Measurements from ENCODE around the gene STK39. TPM values are rescaled to one million over a fixed set of nuclear protein-coding genes. Genes with fewer than 3 reads are reported as not detected.

Gene STK39
- polyA plus RNA-seq, 1 donor from 2014 or later: 9.5 TPM

DNA sequence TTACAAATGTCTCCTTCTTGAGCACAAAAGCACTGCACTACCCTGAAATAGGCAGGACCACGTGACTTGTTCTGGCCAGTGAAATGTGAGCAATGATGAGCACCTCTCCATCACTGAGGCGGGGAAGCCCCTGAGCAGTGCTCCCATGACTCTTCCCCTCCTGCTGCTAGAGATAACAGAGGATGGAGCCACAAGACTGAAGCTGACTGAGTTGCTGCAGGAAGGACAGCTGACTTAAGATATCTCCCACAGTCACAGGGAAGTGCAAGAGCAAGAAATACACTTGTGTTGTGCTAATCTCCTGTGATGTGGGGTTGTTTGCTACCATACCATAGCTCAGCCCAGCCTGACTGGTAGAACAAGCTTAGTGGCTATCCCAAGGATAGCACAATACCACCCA is 38.7 kb downstream of the STK39 start:
- Histone ChIP-seq H3K27ac (ENCODE audit: low read length) (no peak overlapping the region), H3K9me3 (ENCODE audit: low read length) (no peaks in the 10 kb centered on the region), H2AFZ (ENCODE audit: low read depth, low read length) (no peak overlapping the region), H3K9ac (ENCODE audit: low read length) (no peak overlapping the region), H3K79me2 (replicated peaks; ENCODE audit: insufficient read depth, low read length) (no peaks in the 10 kb centered on the region), H3K36me3 (ENCODE audit: insufficient read depth, low read length) (no peaks in the 10 kb centered on the region), H4K20me1 (ENCODE audit: insufficient read depth) (no peaks in the 10 kb centered on the region), H3K9me2 (ENCODE audit: insufficient read depth, low read length) (no peaks in the 10 kb centered on the region), H3K27me3 (ENCODE audit: insufficient read depth, low read depth, low read length) (no peaks in the 10 kb centered on the region), H3K4me3 (ENCODE audit: low read length) (no peak overlapping the region), H3K4me2 (ENCODE audit: low read length) (no peak overlapping the region), H3F3A (ENCODE audit: insufficient read depth, low read length, poor library complexity, severe bottlenecking) (no peaks in the 10 kb centered on the region)
- TF ChIP-seq TAF1 (IDR thresholded peaks at IDR 0.05; ENCODE audit: low read depth): no peak
- TF ChIP-seq SMC3 (conservative IDR thresholded peaks at IDR 0.05; ENCODE audit: poor library complexity): no peak
- TF ChIP-seq EP300 (conservative IDR thresholded peaks at IDR 0.05; ENCODE audit: poor library complexity, severe bottlenecking): no peak
- no peak for TF ChIP-seq MXI1 (conservative IDR thresholded peaks at IDR 0.05; ENCODE audit: poor library complexity, severe bottlenecking)
- TF ChIP-seq, protein P1, sequence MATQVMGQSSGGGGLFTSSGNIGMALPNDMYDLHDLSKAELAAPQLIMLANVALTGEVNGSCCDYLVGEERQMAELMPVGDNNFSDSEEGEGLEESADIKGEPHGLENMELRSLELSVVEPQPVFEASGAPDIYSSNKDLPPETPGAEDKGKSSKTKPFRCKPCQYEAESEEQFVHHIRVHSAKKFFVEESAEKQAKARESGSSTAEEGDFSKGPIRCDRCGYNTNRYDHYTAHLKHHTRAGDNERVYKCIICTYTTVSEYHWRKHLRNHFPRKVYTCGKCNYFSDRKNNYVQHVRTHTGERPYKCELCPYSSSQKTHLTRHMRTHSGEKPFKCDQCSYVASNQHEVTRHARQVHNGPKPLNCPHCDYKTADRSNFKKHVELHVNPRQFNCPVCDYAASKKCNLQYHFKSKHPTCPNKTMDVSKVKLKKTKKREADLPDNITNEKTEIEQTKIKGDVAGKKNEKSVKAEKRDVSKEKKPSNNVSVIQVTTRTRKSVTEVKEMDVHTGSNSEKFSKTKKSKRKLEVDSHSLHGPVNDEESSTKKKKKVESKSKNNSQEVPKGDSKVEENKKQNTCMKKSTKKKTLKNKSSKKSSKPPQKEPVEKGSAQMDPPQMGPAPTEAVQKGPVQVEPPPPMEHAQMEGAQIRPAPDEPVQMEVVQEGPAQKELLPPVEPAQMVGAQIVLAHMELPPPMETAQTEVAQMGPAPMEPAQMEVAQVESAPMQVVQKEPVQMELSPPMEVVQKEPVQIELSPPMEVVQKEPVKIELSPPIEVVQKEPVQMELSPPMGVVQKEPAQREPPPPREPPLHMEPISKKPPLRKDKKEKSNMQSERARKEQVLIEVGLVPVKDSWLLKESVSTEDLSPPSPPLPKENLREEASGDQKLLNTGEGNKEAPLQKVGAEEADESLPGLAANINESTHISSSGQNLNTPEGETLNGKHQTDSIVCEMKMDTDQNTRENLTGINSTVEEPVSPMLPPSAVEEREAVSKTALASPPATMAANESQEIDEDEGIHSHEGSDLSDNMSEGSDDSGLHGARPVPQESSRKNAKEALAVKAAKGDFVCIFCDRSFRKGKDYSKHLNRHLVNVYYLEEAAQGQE (IDR thresholded peaks at IDR 0.05; ENCODE audit: borderline replicate concordance): no peak
- TF ChIP-seq RAD21 (conservative IDR thresholded peaks at IDR 0.05): no peak
- no peak for TF ChIP-seq EZH2 (IDR thresholded peaks at IDR 0.05; ENCODE audit: borderline replicate concordance, insufficient read depth, low read length, poor library complexity, severe bottlenecking)
- TF ChIP-seq, protein P2, sequence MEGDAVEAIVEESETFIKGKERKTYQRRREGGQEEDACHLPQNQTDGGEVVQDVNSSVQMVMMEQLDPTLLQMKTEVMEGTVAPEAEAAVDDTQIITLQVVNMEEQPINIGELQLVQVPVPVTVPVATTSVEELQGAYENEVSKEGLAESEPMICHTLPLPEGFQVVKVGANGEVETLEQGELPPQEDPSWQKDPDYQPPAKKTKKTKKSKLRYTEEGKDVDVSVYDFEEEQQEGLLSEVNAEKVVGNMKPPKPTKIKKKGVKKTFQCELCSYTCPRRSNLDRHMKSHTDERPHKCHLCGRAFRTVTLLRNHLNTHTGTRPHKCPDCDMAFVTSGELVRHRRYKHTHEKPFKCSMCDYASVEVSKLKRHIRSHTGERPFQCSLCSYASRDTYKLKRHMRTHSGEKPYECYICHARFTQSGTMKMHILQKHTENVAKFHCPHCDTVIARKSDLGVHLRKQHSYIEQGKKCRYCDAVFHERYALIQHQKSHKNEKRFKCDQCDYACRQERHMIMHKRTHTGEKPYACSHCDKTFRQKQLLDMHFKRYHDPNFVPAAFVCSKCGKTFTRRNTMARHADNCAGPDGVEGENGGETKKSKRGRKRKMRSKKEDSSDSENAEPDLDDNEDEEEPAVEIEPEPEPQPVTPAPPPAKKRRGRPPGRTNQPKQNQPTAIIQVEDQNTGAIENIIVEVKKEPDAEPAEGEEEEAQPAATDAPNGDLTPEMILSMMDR (IDR thresholded peaks at IDR 0.05; ENCODE audit: poor library complexity, severe bottlenecking): no peak
- TF ChIP-seq POLR2AphosphoS5 (IDR thresholded peaks at IDR 0.05): no peak

DNA sequence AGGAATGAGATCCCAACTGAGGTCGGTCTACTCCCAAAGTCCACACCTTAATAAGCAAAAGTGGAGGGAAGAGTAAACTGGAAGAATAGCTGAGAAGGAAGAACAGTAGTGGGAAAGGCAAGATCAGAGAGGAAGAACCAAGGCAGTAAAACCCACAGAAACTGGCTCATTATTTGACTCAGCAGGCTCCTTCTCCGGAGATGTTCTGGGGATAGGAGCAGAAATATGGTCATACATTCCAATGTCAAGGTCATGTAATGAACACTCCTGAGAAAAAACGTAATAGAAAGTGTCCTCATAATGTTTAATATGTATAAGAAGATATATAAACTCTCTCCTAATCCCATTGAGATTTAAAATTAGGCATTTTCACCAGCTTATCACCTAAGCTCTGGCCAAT is 39.5 kb downstream of the STK39 start:
- Histone ChIP-seq H3F3A (ENCODE audit: insufficient read depth, low read length, poor library complexity, severe bottlenecking) (no peaks in the 10 kb centered on the region), H3K9me2 (ENCODE audit: insufficient read depth, low read length) (no peaks in the 10 kb centered on the region), H4K20me1 (ENCODE audit: insufficient read depth) (no peaks in the 10 kb centered on the region), H3K79me2 (replicated peaks; ENCODE audit: insufficient read depth, low read length) (no peaks in the 10 kb centered on the region), H3K4me2 (ENCODE audit: low read length) (no peak overlapping the region), H3K27ac (ENCODE audit: low read length) (no peak overlapping the region), H3K9ac (ENCODE audit: low read length) (no peak overlapping the region), H3K27me3 (ENCODE audit: insufficient read depth, low read depth, low read length) (no peaks in the 10 kb centered on the region), H3K9me3 (ENCODE audit: low read length) (no peaks in the 10 kb centered on the region), H3K36me3 (ENCODE audit: insufficient read depth, low read length) (no peaks in the 10 kb centered on the region), H2AFZ (ENCODE audit: low read depth, low read length) (no peak overlapping the region), H3K4me3 (ENCODE audit: low read length) (no peak overlapping the region)
- TF ChIP-seq RAD21 (conservative IDR thresholded peaks at IDR 0.05) (no peak), SMC3 (conservative IDR thresholded peaks at IDR 0.05; ENCODE audit: poor library complexity) (no peak), EZH2 (IDR thresholded peaks at IDR 0.05; ENCODE audit: borderline replicate concordance, insufficient read depth, low read length, poor library complexity, severe bottlenecking) (no peak), EP300 (conservative IDR thresholded peaks at IDR 0.05; ENCODE audit: poor library complexity, severe bottlenecking) (no peak), MXI1 (conservative IDR thresholded peaks at IDR 0.05; ENCODE audit: poor library complexity, severe bottlenecking) (no peak), TAF1 (IDR thresholded peaks at IDR 0.05; ENCODE audit: low read depth) (no peak)
- TF ChIP-seq, protein P1 (IDR thresholded peaks at IDR 0.05; ENCODE audit: borderline replicate concordance): no peak
- TF ChIP-seq, protein P2 (IDR thresholded peaks at IDR 0.05; ENCODE audit: poor library complexity, severe bottlenecking): no peak
